ENCODE results near the gene GRHL3. TPM values are rescaled to one million over a fixed set of nuclear protein-coding genes. Genes with fewer than 3 reads are reported as not detected.

Gene GRHL3
- total and polyA plus RNA-seq, 10 of the 15 experiments (the other 5 are each of a cell fraction or from before 2014, with no cell fraction given): 0.07 to 0.87 (median 0.34) TPM

- ATAC-seq: no peak
- intact Hi-C loops (cut with micrococcal nuclease; ENCODE audit: unreplicated experiment): no loop called here
These were observed 30.7 kb downstream of the GRHL3 start for GRCh38 chr1:24349891-24350290.

More at GRCh38 chr1:24349891-24350290, 30.7 kb downstream of the GRHL3 start:
- no peak overlapping the region for H3K27ac ChIP-seq (ENCODE audit: control insufficient read depth, insufficient read depth)
- no peak overlapping the region for H3K4me3 ChIP-seq
- no peak overlapping the region for H3K9ac ChIP-seq (ENCODE audit: control insufficient read depth, insufficient read depth, low read length)
- ChIA-PET POLR2A (interaction anchor here (0.5 kb wide), 1 partner anchor 379 kb away, joined by 4 read pairs; no protein-coding TSS in a partner anchor), CTCF (interaction anchor here (1.0 kb wide), 1 partner anchor 66 kb away, joined by 4 read pairs; the partner anchor contains the start of gene NIPAL3), RAD21 (ENCODE audit: unreplicated experiment) (no interaction called here), SMC1A (ENCODE audit: uncharacterized antibody, unreplicated experiment) (no interaction called here)
- no peaks in the 10 kb centered on the region; a peak in 2 of 4 replicates for H3K27me3 ChIP-seq (replicated peaks in 1 of 2; ENCODE audit: control insufficient read depth in 2 of 2, insufficient read depth in 2 of 2, low read length in 1 of 2)
- no peak overlapping the region for H2AFZ ChIP-seq (ENCODE audit: control insufficient read depth, low read depth, low read length)
- no peaks in the 10 kb centered on the region for H3K79me2 ChIP-seq (ENCODE audit: control insufficient read depth, insufficient read depth, low read length)
- H3K36me3 ChIP-seq (ENCODE audit: control insufficient read depth in 2 of 2, insufficient read depth in 2 of 2, low read length in 1 of 2): no peaks in the 10 kb centered on the region
- H3K4me1 ChIP-seq (ENCODE audit: control insufficient read depth, insufficient read depth, low read length): peaks cover 18% of the 10 kb centered on the region
- WGBS (ENCODE audit: insufficient coverage, insufficient replicate concordance, low lambda C conversion rate, missing lambda C conversion rate): 97% methylated on average over 2 of the region's 2 CpGs
- DNase-seq (ENCODE audit: low read depth, low spot score) (no peak), FAIRE-seq (no peak)
- BruUV-seq (replicated peaks): no TSS peak
- TF ChIP-seq EED (IDR thresholded peaks at IDR 0.05; ENCODE audit: low read depth): no peak
- TF ChIP-seq ZBED1 (IDR thresholded peaks at IDR 0.05; ENCODE audit: borderline replicate concordance): no peak
- no peak for TF ChIP-seq SRF (IDR thresholded peaks at IDR 0.05; ENCODE audit: low read depth in 2 of 2, low read length in 2 of 2)
- no peak for TF ChIP-seq BCL11A (IDR thresholded peaks at IDR 0.05; ENCODE audit: low read depth, low read length)
- TF ChIP-seq ZZZ3 (IDR thresholded peaks at IDR 0.05; ENCODE audit: control insufficient read depth, insufficient read length, low read depth): no peak
- TF ChIP-seq MTA3 (IDR thresholded peaks at IDR 0.05; ENCODE audit: borderline replicate concordance, low read length): no peak
- TF ChIP-seq SPI1 (IDR thresholded peaks at IDR 0.05; ENCODE audit: borderline replicate concordance, insufficient read depth, low read depth, low read length): no peak
- TF ChIP-seq ZNF274 (IDR thresholded peaks at IDR 0.05; ENCODE audit: insufficient read depth, insufficient read length): no peak
- no peak for TF ChIP-seq POLR2AphosphoS2 (IDR thresholded peaks at IDR 0.05; ENCODE audit: low read depth, low read length)
- no peak for TF ChIP-seq HCFC1 (IDR thresholded peaks at IDR 0.05; ENCODE audit: low read length)
- TF ChIP-seq E4F1 (IDR thresholded peaks at IDR 0.05; ENCODE audit: borderline replicate concordance, partially characterized antibody): no peak
- no peaks in the 10 kb centered on the region for H3K9me3 ChIP-seq (replicated peaks; ENCODE audit: control insufficient read depth, insufficient read depth, low read length)
- H4K20me1 ChIP-seq (ENCODE audit: control insufficient read depth, insufficient read depth): no peaks in the 10 kb centered on the region
- H3K4me2 ChIP-seq (ENCODE audit: control insufficient read depth, insufficient read depth): no peak overlapping the region
- in situ Hi-C loops (cut with MboI): no loop called here
